H9 (cell line): ENCODE results near the gene RABL6. TPM values are rescaled to one million over a fixed set of nuclear protein-coding genes. Genes with fewer than 3 reads are reported as not detected.
A peak's percentile ranks its signal among the peaks of the same experiment; 100 is the strongest.

ENCODE experiments used
- DNase-seq: peaks from one replicate; pipeline ENCODE4 v3.0.0-alpha.2; 2017
- H2AFZ ChIP-seq: one replicate; pipeline ENCODE4 v1.6.1; 2013; ENCODE audit warnings: mild to moderate bottlenecking, low read length, control low read depth, moderate library complexity
- H2AK5ac ChIP-seq: 2 replicates; pipeline ENCODE4 v1.6.1; 2013; ENCODE audit warnings: low read length, control low read depth, mixed read lengths; ENCODE audit not compliant: insufficient read length
- H2BK120ac ChIP-seq: one replicate; pipeline ENCODE4 v1.6.1; 2013; ENCODE audit warnings: low read depth, mild to moderate bottlenecking, low read length, control low read depth, inconsistent platforms; ENCODE audit not compliant: poor library complexity, severe bottlenecking
- H2BK12ac ChIP-seq: 2 replicates; pipeline ENCODE4 v1.6.1; 2013; ENCODE audit warnings: low read length, control low read depth, mixed read lengths, low read depth; ENCODE audit not compliant: insufficient read length
- H2BK15ac ChIP-seq: 2 replicates; pipeline ENCODE4 v1.6.1; 2013; ENCODE audit warnings: low read depth, low read length, control low read depth
- H2BK20ac ChIP-seq: one replicate; pipeline ENCODE4 v1.6.1; 2013; ENCODE audit warnings: low read depth, mild to moderate bottlenecking, low read length, control low read depth, inconsistent platforms; ENCODE audit not compliant: poor library complexity, severe bottlenecking
- H2BK5ac ChIP-seq: 2 replicates; pipeline ENCODE4 v1.6.1; 2013; ENCODE audit warnings: low read length, control low read depth, mixed read lengths; ENCODE audit not compliant: insufficient read length
- H3K14ac ChIP-seq: 2 replicates; pipeline ENCODE4 v1.6.1; 2013; ENCODE audit warnings: low read length, control low read depth; ENCODE audit not compliant: insufficient read depth
- H3K18ac ChIP-seq: 2 replicates; pipeline ENCODE4 v1.6.1; 2013; ENCODE audit warnings: low read depth, mild to moderate bottlenecking, mixed read lengths, low read length, control low read depth; ENCODE audit not compliant: insufficient read length
- H3K23ac ChIP-seq: 2 replicates; pipeline ENCODE4 v1.6.1; 2013; ENCODE audit warnings: low read length, control low read depth, mixed read lengths, low read depth; ENCODE audit not compliant: insufficient read length
- H3K23me2 ChIP-seq: 2 replicates; pipeline ENCODE4 v1.6.1; 2013; ENCODE audit warnings: low read depth, mild to moderate bottlenecking, mixed read lengths, low read length, control low read depth; ENCODE audit not compliant: insufficient read length, poor library complexity, severe bottlenecking
- H3K27ac ChIP-seq: 2 replicates; pipeline ENCODE4 v1.5.1; 2013; ENCODE audit warnings: low read length, control low read depth, mixed read lengths, low read depth; ENCODE audit not compliant: insufficient read length
- H3K27me3 ChIP-seq: 2 replicates; pipeline ENCODE4 v1.6.1; 2013; ENCODE audit warnings: low read length, control low read depth, inconsistent platforms; ENCODE audit not compliant: insufficient read depth
- H3K4ac ChIP-seq: 2 replicates; pipeline ENCODE4 v1.6.1; 2013; ENCODE audit warnings: low read depth, mild to moderate bottlenecking, control low read depth, inconsistent platforms, low read length, moderate library complexity
- H3K4me1 ChIP-seq: 2 replicates; pipeline ENCODE4 v1.6.1; 2013; ENCODE audit warnings: low read length, control low read depth, inconsistent platforms; ENCODE audit not compliant: insufficient read depth
- H3K4me2 ChIP-seq: 2 replicates; pipeline ENCODE4 v1.6.1; 2013; ENCODE audit warnings: low read length, control low read depth, mixed read lengths; ENCODE audit not compliant: insufficient read length, insufficient read depth
- H3K56ac ChIP-seq: 2 replicates; pipeline ENCODE4 v1.6.1; 2013; ENCODE audit warnings: low read depth, mild to moderate bottlenecking, mixed read lengths, low read length, control low read depth; ENCODE audit not compliant: insufficient read length
- H3K79me1 ChIP-seq: 2 replicates; pipeline ENCODE4 v1.6.1; 2013; ENCODE audit warnings: low read depth, mild to moderate bottlenecking, moderate library complexity, low read length, control low read depth, inconsistent platforms; ENCODE audit not compliant: insufficient read depth, poor library complexity, severe bottlenecking
- H3K79me2 ChIP-seq: 2 replicates; pipeline ENCODE4 v1.6.1; 2013; ENCODE audit warnings: low read length, control low read depth, inconsistent platforms; ENCODE audit not compliant: insufficient read depth
- H3K9ac ChIP-seq: 2 replicates; pipeline ENCODE4 v1.6.1; 2013; ENCODE audit warnings: low read length, control low read depth, mixed read lengths; ENCODE audit not compliant: insufficient read length; ENCODE audit errors: extremely low read depth
- H3K9me3 ChIP-seq: one replicate; pipeline ENCODE4 v1.6.1; 2013; ENCODE audit warnings: low read depth, low read length, inconsistent platforms; ENCODE audit not compliant: control insufficient read depth
- H3T11ph ChIP-seq: one replicate; pipeline ENCODE4 v1.6.1; 2013; ENCODE audit warnings: mild to moderate bottlenecking, low read length, control low read depth, inconsistent platforms
- H4K20me1 ChIP-seq: one replicate; pipeline ENCODE4 v1.6.1; 2013; ENCODE audit not compliant: control insufficient read depth, insufficient read length, insufficient read depth
- H4K5ac ChIP-seq: 2 replicates; pipeline ENCODE4 v1.6.1; 2013; ENCODE audit warnings: low read depth, mild to moderate bottlenecking, mixed read lengths, low read length, control low read depth; ENCODE audit not compliant: insufficient read length
- H4K8ac ChIP-seq: replicated peaks from 2 replicates; pipeline ENCODE4 v1.6.1; 2013; ENCODE audit warnings: low read length, control low read depth, mixed read lengths, low read depth; ENCODE audit not compliant: insufficient read length
- H4K91ac ChIP-seq: 2 replicates; pipeline ENCODE4 v1.6.1; 2013; ENCODE audit warnings: low read depth, mild to moderate bottlenecking, moderate library complexity, mixed read lengths, low read length, control low read depth; ENCODE audit not compliant: insufficient read length
- H3K27ac Mint-ChIP-seq, 3 experiments: 2 replicates in 2 of 3; 3 replicates in 1 of 3; pipeline ENCODE4 v1.8.0; 2020 to 2021; ENCODE audit warnings: mixed read lengths in 3 of 3, mild to moderate bottlenecking in 1 of 3, moderate library complexity in 1 of 3
- H3K27me3 Mint-ChIP-seq: 2 replicates; pipeline ENCODE4 v1.8.0; 2021; ENCODE audit warnings: low read depth, mild to moderate bottlenecking, moderate library complexity, mixed read lengths
- H3K36me3 Mint-ChIP-seq, 3 experiments: 2 replicates in 2 of 3; 3 replicates in 1 of 3; pipeline ENCODE4 v1.8.0; 2020 to 2021; ENCODE audit warnings: low read depth in 3 of 3, mixed read lengths in 3 of 3; ENCODE audit not compliant: insufficient read depth in 1 of 3
- H3K4me1 Mint-ChIP-seq, 2 experiments: 2 replicates each; pipeline ENCODE4 v1.8.0; 2020; ENCODE audit warnings: mixed read lengths in 2 of 2
- H3K4me3 Mint-ChIP-seq, 2 experiments: 2 replicates in 1 of 2; 3 replicates in 1 of 2; pipeline ENCODE4 v1.8.0; 2020 to 2021; ENCODE audit warnings: mild to moderate bottlenecking in 2 of 2, mixed read lengths in 2 of 2, moderate library complexity in 1 of 2
- H3K9me3 Mint-ChIP-seq, 2 experiments: 2 replicates in 1 of 2; 3 replicates in 1 of 2; pipeline ENCODE4 v1.8.0; 2020; ENCODE audit warnings: mild to moderate bottlenecking in 2 of 2, mixed read lengths in 2 of 2, moderate library complexity in 1 of 2
- CTCF ChIP-seq: fragments of 200-600 bp; sonication (generic); conservative IDR thresholded peaks from 3 replicates; pipeline ENCODE4 v1.8.0; 2021; ENCODE audit warnings: antibody characterized with exemption, mild to moderate bottlenecking
- WGBS: extraction: QIAGEN DNeasy Blood & Tissue Kit; methylation state at CpG from one replicate; pipeline ENCODE4 v1.1.7; 2013; ENCODE audit warnings: missing lambda C conversion rate, low lambda C conversion rate, mixed read lengths; ENCODE audit not compliant: insufficient read length; ENCODE audit errors: extremely low coverage; 5-methylcytosine and 5-hydroxymethylcytosine counted together
- total RNA-seq: library from RNA; stranded (reverse); gene quantifications from 2 replicates; pipeline ENCODE4 v1.2.1, GENCODE V29; 2021

The RABL6 gene
- total RNA-seq, 1 experiment from 2014 or later: 108 TPM

DNA sequence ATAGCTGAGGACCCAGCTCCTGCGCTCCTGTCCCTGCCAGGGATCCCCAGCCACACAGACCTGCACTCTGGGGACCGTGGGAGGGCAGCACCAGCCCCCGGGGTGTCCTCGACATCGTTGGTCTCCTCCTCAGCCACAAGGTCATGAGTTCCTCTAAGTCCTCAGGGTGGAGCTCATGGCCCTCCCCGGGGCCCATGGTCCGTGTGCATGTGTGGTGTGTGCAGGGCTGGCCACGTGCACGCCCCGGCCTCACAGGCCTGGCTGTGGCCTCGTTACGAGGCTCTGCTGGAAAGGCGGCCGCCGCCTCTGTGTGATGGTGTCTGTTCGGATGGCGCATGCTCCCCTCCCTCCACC is 18.4 kb downstream of the RABL6 start:
- 0 out of 7 replicates have a peak overlapping the region, but pooled peaks of 1 of the 3 experiments have one; percentile 47 for H3K27ac Mint-ChIP-seq

More for the DNA sequence above, 18.4 kb downstream of the RABL6 start:
- H3K56ac ChIP-seq: no peak overlapping the region
- H2BK120ac ChIP-seq: no peak overlapping the region
- no peak overlapping the region for H4K8ac ChIP-seq
- H4K20me1 ChIP-seq: no peaks in the 10 kb centered on the region
- H3K4me1 Mint-ChIP-seq: peaks cover 2 to 14% of the 10 kb centered on the region in 2 experiments; a peak in 3 of 4 replicates
- H4K91ac ChIP-seq: no peak overlapping the region
- H2BK5ac ChIP-seq: no peak overlapping the region
- no peaks in the 10 kb centered on the region for H3K9me3 ChIP-seq
- H3K4me2 ChIP-seq: no peak overlapping the region
- no peak overlapping the region for H2BK15ac ChIP-seq
- peaks cover 4% of the 10 kb centered on the region for H3K79me1 ChIP-seq
- H2BK12ac ChIP-seq: no peak overlapping the region
- H2AK5ac ChIP-seq: no peak overlapping the region
- DNase-seq: no peak
- H3K4me1 ChIP-seq: no peaks in the 10 kb centered on the region
- WGBS: no CpG with 5 or more reads among the region's 17 CpGs
- no peak overlapping the region for H3K23ac ChIP-seq
- H3K27me3 Mint-ChIP-seq: no peaks in the 10 kb centered on the region
- H3K79me2 ChIP-seq: peaks cover 4% of the 10 kb centered on the region; the same call in 1 of the 2 replicates
- H3K4ac ChIP-seq: no peak overlapping the region
- no peak overlapping the region for H3K18ac ChIP-seq
- no peak overlapping the region for H3K4me3 Mint-ChIP-seq
- no peak overlapping the region for H3K9ac ChIP-seq
- H3K27ac ChIP-seq: no peak overlapping the region
- no peak overlapping the region for H4K5ac ChIP-seq
- peaks cover 10 to 45% (median 44%) of the 10 kb centered on the region in 3 experiments; a peak in 6 of 7 replicates for H3K36me3 Mint-ChIP-seq
- peaks cover 5% of the 10 kb centered on the region for H3K23me2 ChIP-seq
- no peaks in the 10 kb centered on the region for H3K27me3 ChIP-seq
- no peak overlapping the region for H2AFZ ChIP-seq
- TF ChIP-seq CTCF: no peak
- no peak overlapping the region for H3K14ac ChIP-seq
- H3K9me3 Mint-ChIP-seq: no peaks in the 10 kb centered on the region
- H3T11ph ChIP-seq: no peak overlapping the region
- no peak overlapping the region for H2BK20ac ChIP-seq
